ENCODE data around the gene CDH23. TPM values are rescaled to one million over a fixed set of nuclear protein-coding genes. Genes with fewer than 3 reads are reported as not detected.

The CDH23 gene
- polyA plus RNA-seq, 1 donor from 2014 or later, result 6.6 TPM

DNA sequence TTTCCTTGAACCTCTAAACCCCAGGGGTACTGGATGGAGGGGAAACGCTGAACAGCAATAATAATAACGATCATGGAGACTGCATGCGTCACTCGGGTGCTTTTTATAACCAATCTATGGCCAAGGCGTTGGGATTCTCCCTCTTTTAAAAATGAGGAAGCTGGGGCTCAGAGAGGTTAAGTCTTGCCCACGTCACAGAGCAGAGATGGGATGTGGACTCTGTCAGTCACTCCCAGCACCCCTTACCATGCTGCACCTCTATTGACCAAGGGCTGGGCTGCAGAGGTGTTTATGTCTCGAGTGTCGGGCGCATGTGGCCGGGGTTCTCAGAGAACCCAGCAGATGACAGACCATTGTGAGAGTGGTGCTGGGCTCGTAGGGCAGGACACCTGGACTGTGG lies 129.9 kb downstream of the CDH23 start:
- H3K9me2 ChIP-seq (ENCODE audit: insufficient read depth, low read length), result no peaks in the 10 kb centered on the region
- no peaks in the 10 kb centered on the region for H3K27me3 ChIP-seq (ENCODE audit: insufficient read depth, low read depth, low read length)
- TF ChIP-seq SMC3 (conservative IDR thresholded peaks at IDR 0.05; ENCODE audit: poor library complexity), result no peak
- no peak for TF ChIP-seq RAD21 (conservative IDR thresholded peaks at IDR 0.05)
- TF ChIP-seq, protein P1, sequence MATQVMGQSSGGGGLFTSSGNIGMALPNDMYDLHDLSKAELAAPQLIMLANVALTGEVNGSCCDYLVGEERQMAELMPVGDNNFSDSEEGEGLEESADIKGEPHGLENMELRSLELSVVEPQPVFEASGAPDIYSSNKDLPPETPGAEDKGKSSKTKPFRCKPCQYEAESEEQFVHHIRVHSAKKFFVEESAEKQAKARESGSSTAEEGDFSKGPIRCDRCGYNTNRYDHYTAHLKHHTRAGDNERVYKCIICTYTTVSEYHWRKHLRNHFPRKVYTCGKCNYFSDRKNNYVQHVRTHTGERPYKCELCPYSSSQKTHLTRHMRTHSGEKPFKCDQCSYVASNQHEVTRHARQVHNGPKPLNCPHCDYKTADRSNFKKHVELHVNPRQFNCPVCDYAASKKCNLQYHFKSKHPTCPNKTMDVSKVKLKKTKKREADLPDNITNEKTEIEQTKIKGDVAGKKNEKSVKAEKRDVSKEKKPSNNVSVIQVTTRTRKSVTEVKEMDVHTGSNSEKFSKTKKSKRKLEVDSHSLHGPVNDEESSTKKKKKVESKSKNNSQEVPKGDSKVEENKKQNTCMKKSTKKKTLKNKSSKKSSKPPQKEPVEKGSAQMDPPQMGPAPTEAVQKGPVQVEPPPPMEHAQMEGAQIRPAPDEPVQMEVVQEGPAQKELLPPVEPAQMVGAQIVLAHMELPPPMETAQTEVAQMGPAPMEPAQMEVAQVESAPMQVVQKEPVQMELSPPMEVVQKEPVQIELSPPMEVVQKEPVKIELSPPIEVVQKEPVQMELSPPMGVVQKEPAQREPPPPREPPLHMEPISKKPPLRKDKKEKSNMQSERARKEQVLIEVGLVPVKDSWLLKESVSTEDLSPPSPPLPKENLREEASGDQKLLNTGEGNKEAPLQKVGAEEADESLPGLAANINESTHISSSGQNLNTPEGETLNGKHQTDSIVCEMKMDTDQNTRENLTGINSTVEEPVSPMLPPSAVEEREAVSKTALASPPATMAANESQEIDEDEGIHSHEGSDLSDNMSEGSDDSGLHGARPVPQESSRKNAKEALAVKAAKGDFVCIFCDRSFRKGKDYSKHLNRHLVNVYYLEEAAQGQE (IDR thresholded peaks at IDR 0.05; ENCODE audit: borderline replicate concordance), result no peak
- TF ChIP-seq POLR2AphosphoS5 (IDR thresholded peaks at IDR 0.05), result no peak
- TF ChIP-seq, protein P2, sequence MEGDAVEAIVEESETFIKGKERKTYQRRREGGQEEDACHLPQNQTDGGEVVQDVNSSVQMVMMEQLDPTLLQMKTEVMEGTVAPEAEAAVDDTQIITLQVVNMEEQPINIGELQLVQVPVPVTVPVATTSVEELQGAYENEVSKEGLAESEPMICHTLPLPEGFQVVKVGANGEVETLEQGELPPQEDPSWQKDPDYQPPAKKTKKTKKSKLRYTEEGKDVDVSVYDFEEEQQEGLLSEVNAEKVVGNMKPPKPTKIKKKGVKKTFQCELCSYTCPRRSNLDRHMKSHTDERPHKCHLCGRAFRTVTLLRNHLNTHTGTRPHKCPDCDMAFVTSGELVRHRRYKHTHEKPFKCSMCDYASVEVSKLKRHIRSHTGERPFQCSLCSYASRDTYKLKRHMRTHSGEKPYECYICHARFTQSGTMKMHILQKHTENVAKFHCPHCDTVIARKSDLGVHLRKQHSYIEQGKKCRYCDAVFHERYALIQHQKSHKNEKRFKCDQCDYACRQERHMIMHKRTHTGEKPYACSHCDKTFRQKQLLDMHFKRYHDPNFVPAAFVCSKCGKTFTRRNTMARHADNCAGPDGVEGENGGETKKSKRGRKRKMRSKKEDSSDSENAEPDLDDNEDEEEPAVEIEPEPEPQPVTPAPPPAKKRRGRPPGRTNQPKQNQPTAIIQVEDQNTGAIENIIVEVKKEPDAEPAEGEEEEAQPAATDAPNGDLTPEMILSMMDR (IDR thresholded peaks at IDR 0.05; ENCODE audit: poor library complexity, severe bottlenecking), result no peak
- no peak for TF ChIP-seq TAF1 (IDR thresholded peaks at IDR 0.05; ENCODE audit: low read depth)
- TF ChIP-seq EP300 (conservative IDR thresholded peaks at IDR 0.05; ENCODE audit: poor library complexity, severe bottlenecking), result no peak
- no peak for TF ChIP-seq MXI1 (conservative IDR thresholded peaks at IDR 0.05; ENCODE audit: poor library complexity, severe bottlenecking)
- no peak for TF ChIP-seq EZH2 (IDR thresholded peaks at IDR 0.05; ENCODE audit: borderline replicate concordance, insufficient read depth, low read length, poor library complexity, severe bottlenecking)
- H3K27ac ChIP-seq (ENCODE audit: low read length), result no peak overlapping the region
- H3F3A ChIP-seq (ENCODE audit: insufficient read depth, low read length, poor library complexity, severe bottlenecking), result no peaks in the 10 kb centered on the region
- H3K79me2 ChIP-seq (replicated peaks; ENCODE audit: insufficient read depth, low read length), result no peaks in the 10 kb centered on the region
- no peak overlapping the region for H3K9ac ChIP-seq (ENCODE audit: low read length)
- no peaks in the 10 kb centered on the region for H3K36me3 ChIP-seq (ENCODE audit: insufficient read depth, low read length)
- H3K4me2 ChIP-seq (ENCODE audit: low read length), result no peak overlapping the region
- H4K20me1 ChIP-seq (ENCODE audit: insufficient read depth), result no peaks in the 10 kb centered on the region
- no peak overlapping the region for H3K4me3 ChIP-seq (ENCODE audit: low read length)
- no peak overlapping the region for H2AFZ ChIP-seq (ENCODE audit: low read depth, low read length)
- no peaks in the 10 kb centered on the region for H3K9me3 ChIP-seq (ENCODE audit: low read length)

DNA sequence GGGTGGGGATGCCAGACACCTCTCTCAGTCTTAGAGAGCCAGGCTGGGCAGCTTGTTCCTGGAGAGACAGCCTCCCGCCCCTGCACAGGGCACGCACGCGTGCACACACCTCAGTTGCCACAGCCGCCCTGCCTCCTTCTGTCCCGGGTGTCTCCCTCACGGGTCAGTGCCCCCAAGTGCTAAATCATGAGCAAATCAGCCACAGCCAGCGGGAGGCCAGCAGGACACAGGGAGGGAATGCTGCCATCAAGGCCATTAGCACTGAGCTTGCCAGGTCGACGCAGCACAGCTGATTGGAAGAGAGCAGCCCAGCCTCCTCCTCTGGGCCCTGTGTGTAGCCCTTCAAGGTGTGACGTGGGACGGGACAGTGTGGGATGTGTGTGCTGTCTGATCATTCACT lies 130.4 kb downstream of the CDH23 start:
- TF ChIP-seq RAD21 (conservative IDR thresholded peaks at IDR 0.05) (no peak), MXI1 (conservative IDR thresholded peaks at IDR 0.05; ENCODE audit: poor library complexity, severe bottlenecking) (no peak), EZH2 (IDR thresholded peaks at IDR 0.05; ENCODE audit: borderline replicate concordance, insufficient read depth, low read length, poor library complexity, severe bottlenecking) (no peak), EP300 (conservative IDR thresholded peaks at IDR 0.05; ENCODE audit: poor library complexity, severe bottlenecking) (no peak), SMC3 (conservative IDR thresholded peaks at IDR 0.05; ENCODE audit: poor library complexity) (no peak), TAF1 (IDR thresholded peaks at IDR 0.05; ENCODE audit: low read depth) (no peak), POLR2AphosphoS5 (IDR thresholded peaks at IDR 0.05) (no peak)
- TF ChIP-seq, protein P2 (IDR thresholded peaks at IDR 0.05; ENCODE audit: poor library complexity, severe bottlenecking), result no peak
- TF ChIP-seq, protein P1 (IDR thresholded peaks at IDR 0.05; ENCODE audit: borderline replicate concordance), result no peak
- no peak overlapping the region for H3K4me2 ChIP-seq (ENCODE audit: low read length)
- no peaks in the 10 kb centered on the region for H3F3A ChIP-seq (ENCODE audit: insufficient read depth, low read length, poor library complexity, severe bottlenecking)
- no peak overlapping the region for H3K9ac ChIP-seq (ENCODE audit: low read length)
- H3K79me2 ChIP-seq (replicated peaks; ENCODE audit: insufficient read depth, low read length), result no peaks in the 10 kb centered on the region
- no peaks in the 10 kb centered on the region for H3K9me2 ChIP-seq (ENCODE audit: insufficient read depth, low read length)
- no peaks in the 10 kb centered on the region for H3K9me3 ChIP-seq (ENCODE audit: low read length)
- no peak overlapping the region for H2AFZ ChIP-seq (ENCODE audit: low read depth, low read length)
- H3K27ac ChIP-seq (ENCODE audit: low read length), result no peak overlapping the region
- no peaks in the 10 kb centered on the region for H3K27me3 ChIP-seq (ENCODE audit: insufficient read depth, low read depth, low read length)
- no peak overlapping the region for H3K4me3 ChIP-seq (ENCODE audit: low read length)
- no peaks in the 10 kb centered on the region for H3K36me3 ChIP-seq (ENCODE audit: insufficient read depth, low read length)
- H4K20me1 ChIP-seq (ENCODE audit: insufficient read depth), result no peaks in the 10 kb centered on the region

Measured in neural cell (in vitro differentiated cells).